Renal cortex interstitium (tissue), 11 donors: ENCODE data around the gene HEATR9. TPM values are rescaled to one million over a fixed set of nuclear protein-coding genes. Genes with fewer than 3 reads are reported as not detected.

ENCODE experiments used
- DNase-seq, 11 donors: peaks; one replicate each; pipeline ENCODE4 v3.0.0-alpha.2; 2013; ENCODE audit warnings: low read depth in 9 of 11, low spot score in 4 of 11; ENCODE audit errors: extremely low read depth in 1 of 11
- polyA plus RNA-seq, 3 donors: library from polyadenylated mRNA; unstranded; fragments of 120-200 nt; gene quantifications; one replicate each; pipeline ENCODE4 v1.2.1, GENCODE V29; 2013; ENCODE audit not compliant: insufficient read length in 3 of 3

The HEATR9 gene
- polyA plus RNA-seq, 3 donors: 0.09 TPM; not detected in 2

DNA sequence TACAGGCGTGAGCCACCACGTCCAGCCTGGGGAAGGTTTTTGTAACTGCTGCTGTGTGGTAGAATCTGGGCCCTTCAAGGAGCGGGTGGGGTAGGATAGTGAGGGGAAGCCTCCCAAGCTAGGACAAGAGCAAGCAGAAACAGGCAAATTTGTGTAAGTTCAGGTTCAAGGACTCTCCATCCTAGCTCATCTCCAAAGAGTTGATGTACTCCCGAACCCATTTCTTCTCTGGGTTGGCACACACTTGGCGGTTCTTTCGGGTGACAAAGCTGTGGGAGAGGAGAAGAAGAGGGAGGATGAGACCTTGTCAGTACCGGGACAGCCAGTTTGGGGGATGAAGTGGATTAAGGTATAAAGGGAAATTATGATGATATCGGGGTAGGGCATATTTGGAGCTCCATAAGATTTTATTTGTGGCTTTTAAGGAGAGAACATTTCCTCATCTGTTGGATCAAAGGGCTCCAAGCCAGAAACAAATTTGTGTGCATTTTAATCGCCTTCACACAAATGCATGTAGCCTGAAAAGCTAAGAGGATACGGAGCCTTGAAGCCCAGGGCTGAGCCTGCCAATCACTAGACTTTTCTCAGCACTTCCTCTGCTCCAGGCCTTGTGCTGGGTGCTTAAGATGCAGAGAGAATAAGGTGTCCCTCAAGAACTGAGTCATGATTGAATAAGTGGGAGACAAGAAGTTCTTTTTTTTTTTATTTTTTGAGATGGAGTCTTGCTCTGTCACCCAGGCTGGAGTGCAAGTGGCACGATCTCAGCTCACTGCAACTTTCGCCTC, 3.7 kb upstream of the HEATR9 start:
- DNase-seq: no peak

DNA sequence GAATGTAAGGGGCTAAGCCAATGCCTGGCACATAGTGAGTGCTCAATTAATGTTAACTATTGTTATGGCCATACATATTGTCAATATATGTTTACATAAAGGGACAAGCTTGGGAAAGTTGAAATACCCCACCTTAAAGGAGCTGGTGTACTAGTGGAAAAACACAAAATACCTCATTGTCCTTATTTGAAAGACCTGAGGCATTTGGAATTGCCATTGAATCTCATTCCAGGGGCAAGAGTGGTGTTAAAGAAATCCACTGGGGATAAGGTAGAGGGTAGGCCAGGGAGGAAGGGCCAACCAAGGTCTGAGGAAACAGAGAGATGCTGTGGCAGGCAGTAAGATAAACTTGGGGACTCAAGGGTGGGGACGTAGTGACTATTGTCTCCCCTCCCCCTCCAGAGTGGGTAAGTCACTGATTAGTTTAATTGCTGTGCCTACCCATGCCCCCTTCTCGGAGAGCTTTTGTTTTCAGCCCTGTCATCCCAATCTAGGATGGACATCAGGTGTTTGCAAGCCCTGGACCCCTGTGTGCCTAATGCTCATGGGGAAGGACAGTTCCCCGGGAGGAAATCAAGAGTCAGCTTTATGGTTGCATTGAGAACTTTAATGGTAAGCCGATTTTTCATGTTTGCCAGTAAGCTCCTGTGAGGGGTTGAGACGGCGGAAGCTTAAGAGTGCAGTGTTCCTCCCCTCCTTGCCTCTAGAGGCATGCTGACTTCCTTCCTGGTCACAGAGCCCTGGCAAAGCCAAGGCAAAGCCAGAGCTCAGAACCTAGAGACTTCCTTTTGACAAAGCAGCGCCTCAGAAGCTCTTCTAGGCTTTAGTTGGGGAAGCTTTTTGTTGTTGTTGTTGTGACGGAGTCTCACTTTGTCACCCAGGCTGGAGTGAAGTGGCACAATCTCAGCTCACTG, 2.5 kb upstream of the HEATR9 start:
- no peak for DNase-seq

DNA sequence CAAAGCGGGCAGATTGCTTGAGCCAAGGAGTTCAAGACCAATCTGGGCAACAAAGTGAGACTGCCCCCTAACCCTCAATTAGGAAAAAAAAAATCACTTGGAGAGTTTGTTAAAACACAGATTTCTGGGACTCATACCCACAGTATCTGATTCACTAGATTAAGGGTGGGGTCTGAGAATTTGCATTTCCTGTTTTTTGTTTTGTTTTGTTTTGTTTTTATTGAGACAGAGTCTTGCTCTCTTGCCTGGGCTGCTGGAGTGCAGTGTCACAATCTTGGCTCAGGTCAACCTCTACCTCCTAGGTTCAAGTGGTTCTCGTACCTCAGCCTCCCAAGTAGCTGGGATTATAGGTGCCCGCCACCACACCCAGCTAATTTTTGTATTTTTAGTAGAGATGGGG, 1.1 kb downstream of the HEATR9 start:
- no peak for DNase-seq

DNA sequence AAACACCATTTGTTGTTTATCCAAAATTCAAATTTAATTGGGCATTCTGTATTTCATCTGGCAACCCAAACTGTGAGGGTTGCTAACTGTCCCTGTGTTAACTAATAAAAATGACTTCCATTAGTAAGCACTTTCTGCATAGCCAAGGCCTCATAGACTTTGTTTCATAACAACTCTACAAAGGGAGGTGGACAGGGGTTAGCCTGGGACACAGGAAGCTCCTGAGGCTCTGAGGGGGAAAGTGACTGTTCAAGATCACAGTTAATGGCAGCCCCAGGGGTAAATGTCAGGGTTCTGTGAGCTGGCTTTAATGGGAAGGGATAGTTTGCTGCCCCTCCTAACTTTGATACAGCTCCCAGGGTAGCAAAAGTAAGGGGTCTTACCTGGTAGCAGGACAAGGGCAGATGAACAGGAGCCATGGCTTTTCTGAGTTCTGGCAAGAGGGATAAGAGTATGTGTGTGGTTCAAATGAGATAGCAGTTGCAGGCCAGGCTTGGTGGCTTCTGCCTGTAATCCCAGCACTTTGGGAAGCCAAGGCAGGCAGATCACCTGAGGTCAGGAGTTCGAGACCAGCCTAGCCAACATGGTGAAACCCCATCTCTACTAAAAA, 2.2 kb downstream of the HEATR9 start:
- DNase-seq: no peak

DNA sequence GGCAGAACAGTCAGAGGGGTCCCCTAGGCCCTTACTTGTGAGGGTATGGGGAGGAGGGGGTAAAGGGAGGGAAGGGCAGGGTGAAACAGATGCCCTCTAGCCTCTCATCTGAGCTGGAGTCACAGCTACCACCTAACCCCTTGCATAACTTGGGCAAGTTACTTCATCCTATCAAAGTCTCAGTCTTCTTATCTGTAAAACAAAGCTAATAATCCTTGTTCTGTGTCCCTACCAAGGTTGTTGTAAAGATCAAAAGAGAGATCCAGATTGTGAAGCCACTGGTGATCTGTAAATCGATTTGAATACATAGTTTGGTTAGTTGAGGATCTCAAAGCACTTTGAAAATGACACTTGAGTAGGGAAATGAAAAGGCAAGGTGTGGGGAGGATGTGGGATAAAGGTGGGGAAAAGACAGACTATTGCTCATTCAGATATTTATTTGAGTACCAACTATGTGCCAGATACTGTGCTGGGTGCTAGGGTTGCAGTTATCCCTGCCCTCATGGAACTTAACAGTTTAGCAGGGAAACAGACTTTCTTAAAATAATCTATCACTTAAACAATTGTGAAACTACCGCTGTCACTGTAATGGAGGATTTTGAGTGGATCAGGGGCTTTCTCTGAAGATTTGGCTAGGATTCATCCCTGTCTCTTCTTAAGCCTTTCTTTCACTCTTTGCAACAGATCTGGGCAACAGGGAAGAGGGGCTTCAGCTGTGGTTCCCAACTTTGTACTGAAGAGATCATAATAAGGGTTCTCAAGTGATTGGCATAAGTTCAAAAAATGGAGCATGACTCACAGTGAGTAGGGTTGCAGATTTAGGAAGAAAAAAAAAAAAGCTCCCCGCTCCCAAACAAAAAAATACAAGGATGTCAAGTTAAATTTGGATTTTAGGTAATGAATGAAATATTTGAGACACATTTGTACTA, 3.0 kb downstream of the HEATR9 start:
- no peak for DNase-seq

DNA sequence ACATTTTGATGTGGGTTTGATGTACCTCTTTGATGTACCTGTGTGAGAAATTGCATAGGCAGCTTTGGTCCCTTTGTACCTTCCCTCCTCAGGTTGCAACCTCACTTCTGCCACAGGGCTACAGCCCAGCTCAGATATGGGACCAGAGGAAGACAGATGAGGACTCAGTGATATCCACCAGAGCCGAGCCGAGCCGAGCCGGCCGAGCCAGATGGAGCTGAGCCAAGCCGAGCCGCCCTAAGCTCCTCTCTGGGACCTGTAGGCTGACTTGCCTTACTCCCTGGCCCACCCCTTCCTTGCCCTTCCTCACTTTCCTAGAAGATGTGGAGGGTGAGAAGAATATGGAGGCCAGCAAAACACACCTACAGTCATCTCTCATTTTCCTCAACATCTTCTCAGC, 3.8 kb downstream of the HEATR9 start:
- no peak for DNase-seq

DNA sequence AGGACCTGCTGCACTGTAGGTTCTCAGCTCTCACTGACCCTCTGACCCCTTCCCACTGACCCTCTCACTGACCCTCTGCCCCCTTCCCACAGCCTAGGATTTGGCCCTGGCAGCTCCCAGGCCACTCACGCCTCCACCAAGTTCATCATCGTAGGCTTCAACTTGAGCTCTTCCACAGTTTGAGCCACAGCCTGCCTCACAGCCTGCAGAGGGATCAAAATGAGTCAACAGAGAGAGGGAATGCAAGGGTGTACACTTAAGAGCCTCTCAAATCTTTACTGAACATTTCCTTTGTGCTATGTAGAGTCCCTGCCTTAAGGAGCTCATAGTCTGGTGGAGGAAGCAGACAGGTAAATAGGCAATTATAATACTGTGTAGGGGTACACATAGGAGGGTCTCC, 12.1 kb downstream of the HEATR9 start:
- no peak for DNase-seq

DNA sequence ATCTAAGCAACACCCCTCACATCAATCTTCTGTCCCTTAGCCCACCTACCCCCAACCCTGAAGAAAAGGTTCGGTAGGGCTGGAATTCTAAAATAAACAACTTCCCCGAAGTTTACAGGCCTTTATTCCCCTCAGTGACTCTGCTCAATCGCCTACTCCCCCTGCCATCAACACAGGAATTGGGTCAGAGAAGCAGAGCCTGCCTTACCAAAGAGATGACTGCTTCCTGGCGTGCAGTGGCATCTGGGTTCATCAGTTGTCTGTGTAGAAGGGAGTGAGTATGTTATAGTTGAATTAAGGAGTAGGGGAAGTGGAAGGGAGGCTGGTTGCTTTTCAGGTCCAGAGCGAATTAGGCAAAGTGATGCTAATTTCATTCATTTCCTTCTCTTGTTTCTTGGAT, 12.7 kb downstream of the HEATR9 start:
- no peak for DNase-seq

DNA sequence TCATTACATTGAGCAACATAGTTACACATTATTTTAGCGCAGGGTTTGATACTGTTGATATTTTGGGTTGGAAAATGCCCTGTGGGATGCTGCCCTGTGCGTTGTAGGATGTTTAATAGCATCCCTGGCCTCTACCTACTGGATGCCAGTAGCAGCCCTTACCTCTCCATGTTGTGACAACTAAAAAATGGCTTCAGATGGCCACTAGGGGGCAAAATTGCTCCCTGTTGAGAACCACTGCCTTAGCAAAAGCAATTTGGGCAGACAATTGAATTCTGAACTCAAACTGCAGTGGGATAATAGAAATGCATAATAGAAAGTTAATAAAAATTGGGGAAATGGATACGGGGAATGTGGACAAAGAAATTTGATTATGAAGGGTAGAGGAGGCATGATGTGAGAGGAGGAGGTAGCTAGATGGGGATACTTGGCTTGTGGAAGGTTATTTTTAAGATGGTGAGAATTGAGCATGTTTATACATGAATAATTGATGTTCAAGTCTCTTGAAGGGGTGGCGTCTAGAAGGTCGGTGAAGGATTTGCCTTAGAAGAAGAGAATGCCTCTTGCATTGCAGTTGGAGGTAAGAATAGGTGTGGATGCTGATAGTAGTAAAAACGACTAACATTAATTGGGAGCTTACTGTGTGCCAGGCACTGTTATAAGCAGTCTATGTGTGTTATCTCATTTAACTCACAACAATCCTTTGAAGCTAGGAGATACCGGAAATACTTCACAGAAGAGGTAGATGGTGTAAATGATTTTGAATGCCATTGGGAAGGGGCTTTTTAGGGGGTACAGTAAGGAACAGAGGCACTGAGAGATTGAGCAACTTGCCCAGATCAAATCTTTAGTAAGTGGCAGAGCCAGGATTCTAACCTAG, 19.0 kb downstream of the HEATR9 start:
- peak; percentile 29 to 69 (median 48) for DNase-seq

DNA sequence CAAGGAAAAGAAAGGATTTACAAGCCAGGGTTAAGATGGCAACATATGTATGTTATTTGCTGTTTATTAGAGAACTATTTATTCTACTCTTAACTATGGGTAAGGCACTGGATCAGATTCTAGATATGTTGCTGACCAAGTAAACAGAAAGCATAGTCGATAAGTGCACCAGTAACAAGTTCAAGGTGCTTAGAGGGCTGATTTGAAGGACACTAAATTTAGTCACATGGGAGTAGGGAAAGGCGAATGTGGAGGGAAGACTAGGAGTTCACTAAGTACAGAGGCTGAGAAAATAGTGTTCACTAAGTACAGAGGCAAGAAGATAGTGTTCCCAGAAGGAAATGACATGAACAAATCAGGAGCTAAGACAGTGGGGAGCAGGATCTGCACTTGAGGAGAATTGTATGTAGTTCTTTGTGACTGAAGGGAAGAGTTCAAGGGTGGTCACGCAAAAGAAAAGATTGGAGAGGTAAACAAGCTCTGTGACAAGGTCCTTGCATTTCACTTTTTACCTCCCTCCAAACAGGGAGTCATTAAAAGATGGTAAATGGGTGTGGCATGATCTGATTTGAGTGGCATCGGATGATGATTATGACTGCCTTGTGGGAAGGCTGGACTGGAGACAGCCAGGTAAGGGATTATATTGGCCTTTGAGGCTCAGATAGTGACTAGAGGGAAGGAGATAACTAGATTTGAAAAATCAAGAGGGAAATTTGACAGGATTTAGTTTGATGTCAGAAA, 20.9 kb downstream of the HEATR9 start:
- no peak for DNase-seq

DNA sequence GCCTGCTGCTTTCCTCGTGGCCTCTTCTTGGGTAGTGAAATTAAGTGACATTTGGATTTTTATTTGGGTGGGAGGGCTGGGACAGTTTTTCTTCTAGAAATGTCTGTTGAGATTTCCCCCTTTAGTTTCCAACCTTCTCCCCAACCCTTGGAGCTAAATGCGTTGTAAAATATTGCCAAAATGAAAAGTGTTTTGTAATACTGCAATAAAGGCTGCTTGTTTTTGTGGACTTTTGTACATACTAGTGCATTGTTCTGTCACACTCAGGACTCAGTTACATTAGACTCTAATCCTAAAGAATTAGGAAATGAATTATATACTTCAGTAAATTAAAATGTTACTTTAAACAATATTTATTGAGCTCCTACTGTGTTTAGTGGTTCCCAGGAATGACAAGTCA, 21.7 kb downstream of the HEATR9 start:
- no peak for DNase-seq

DNA sequence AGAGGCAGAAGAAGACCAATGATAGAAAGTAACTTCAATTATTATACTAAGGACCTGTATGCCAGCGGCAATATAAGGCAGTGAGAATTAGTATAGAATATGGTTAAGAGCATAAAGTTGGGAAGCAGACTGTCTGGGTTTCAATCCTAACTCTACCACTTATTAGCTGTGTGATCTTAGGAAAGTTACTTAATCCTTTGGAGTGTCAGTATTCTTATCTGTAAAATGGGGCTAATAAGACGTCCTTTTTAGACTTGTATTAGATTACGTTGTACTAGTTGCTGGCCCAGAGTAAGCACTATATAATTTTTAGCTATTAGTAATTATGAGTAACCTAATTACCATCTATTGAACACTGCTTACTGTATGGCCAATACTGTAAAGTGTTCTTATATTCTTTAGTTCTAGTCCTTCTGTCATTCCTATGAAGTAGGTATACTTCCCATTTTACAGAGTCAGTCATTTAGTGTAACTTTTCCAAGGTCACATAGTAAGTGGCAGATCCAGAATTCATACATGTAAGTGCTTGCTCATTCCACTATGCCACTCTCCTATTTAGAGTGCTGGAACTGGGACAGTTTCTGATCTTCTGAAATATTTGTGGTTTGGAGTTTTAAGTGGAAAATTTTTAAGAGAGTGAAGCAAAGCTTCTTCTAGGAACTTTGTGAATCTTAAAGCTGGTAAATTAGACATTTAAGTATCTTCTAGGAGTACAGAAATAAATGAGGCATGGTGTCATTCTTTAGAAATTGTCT, 22.5 kb downstream of the HEATR9 start:
- DNase-seq: no peak

DNA sequence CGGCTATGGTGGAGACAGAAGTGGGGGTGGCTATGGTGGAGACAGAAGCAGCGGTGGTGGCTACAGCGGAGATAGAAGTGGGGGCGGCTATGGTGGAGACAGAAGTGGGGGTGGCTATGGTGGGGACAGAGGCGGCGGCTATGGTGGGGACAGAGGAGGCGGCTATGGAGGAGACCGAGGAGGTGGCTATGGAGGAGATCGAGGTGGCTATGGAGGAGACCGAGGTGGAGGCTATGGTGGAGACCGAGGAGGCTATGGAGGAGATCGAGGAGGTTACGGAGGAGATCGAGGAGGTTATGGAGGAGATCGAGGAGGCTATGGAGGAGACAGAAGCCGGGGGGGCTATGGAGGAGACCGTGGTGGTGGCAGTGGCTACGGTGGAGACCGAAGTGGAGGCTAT, 24.1 kb downstream of the HEATR9 start:
- no peak for DNase-seq

DNA sequence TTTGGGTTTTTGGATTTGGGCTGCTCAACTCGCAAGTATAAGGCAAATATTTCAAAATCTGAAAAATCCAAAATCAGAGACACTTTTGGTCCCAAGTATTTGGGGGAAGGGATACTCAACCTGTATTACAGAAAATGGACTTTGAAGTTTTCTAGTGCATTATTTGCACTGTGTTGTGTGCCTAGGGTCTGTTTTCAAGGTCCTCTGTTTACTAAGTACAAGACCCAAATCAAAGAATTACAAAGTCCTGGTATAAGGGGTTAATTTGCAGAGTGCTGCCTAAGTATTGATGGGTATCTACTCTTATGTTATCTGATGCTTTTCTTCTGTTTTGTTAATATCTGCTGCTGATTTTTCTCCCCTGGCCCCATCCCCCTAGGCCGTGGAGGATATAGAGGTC, 25.0 kb downstream of the HEATR9 start:
- no peak for DNase-seq

DNA sequence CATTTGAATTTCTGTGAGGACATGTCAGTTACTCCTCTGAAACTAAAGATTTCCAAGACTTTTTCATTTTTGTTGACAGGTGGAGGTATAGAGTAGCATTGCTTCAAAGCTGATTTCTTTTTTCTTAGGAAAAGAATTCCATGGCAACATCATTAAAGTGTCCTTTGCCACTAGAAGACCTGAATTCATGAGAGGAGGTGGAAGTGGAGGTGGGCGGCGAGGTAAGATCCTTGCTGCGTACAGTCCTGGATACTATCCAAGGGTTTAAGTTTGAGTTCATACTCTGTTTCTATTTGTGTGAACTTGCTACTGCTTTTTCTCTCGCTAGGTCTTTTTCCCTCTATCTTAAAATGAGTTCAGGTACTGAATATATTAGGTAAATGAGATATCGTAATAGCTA, 26.5 kb downstream of the HEATR9 start:
- DNase-seq: no peak

DNA sequence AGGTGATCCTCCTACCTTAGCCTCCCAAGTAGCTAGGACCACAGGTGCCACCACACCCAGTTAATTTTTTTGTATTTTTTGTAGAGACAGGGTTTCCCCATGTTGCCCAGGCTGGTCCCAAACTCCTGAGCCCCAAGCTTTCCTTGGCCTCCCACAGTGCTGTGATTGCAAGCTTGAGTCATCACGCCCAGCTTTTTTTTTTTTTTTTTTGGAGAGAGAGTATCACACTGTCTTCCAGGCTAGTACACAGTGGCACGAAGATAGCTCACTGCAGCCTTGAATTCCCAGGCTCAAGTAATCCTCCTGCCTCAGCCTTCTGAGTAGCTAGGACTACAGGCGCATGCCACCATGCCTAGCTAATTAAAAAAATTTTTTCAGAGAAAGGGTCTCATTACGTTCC, 27.2 kb downstream of the HEATR9 start:
- no peak for DNase-seq

DNA sequence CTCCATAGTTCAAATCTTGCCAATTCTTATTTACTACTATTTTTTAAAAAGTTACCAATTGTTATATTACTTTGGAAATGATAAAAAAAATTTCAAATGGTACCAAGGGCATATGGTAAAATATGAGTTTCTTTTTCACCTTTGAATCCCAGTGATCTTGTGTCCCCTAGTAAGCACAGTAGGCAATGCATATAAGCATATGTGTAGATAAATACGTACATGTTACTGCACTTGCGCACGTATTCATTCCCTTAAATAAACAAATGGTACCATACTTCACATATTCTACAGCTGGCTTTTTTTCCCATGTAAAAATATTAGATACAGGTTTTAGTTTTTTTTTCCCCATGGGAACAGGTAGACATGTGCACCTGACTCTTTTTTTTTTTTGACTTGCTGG, 27.6 kb downstream of the HEATR9 start:
- DNase-seq: no peak
